Measurements from ENCODE around the gene TKTL1. TPM values are rescaled to one million over a fixed set of nuclear protein-coding genes. Genes with fewer than 3 reads are reported as not detected.

The TKTL1 gene
- total RNA-seq, 4 donors from 2014 or later: not detected

GRCh38 chrX:154365997-154366665 lies 70.5 kb downstream of the TKTL1 start:
- H3K27me3 ChIP-seq: no peaks in the 10 kb centered on the region
- peaks cover 0 to 25% (median 0%) of the 10 kb centered on the region in 3 donors for H3K36me3 ChIP-seq
- H3K27ac ChIP-seq: peak overlapping the region in 3 of 4 donors; percentile 13 to 48 (median 42)
- TF ChIP-seq POLR2A (IDR thresholded peaks at IDR 0.05): no peak
- TF ChIP-seq CTCF (IDR thresholded peaks at IDR 0.05): no peak
- DNase-seq: no peak
- no peaks in the 10 kb centered on the region for H3K9me3 ChIP-seq
- peaks cover 0 to 11% (median 0%) of the 10 kb centered on the region in 4 donors for H3K4me1 ChIP-seq
- no peak overlapping the region for H3K4me3 ChIP-seq

GRCh38 chrX:154366666-154367055 lies 71.1 kb downstream of the TKTL1 start:
- H3K27me3 ChIP-seq: no peaks in the 10 kb centered on the region
- peaks cover 0 to 11% (median 0%) of the 10 kb centered on the region in 4 donors for H3K4me1 ChIP-seq
- peaks cover 0 to 20% (median 0%) of the 10 kb centered on the region in 3 donors for H3K36me3 ChIP-seq
- H3K9me3 ChIP-seq: no peaks in the 10 kb centered on the region
- no peak for DNase-seq
- TF ChIP-seq CTCF (IDR thresholded peaks at IDR 0.05) (no peak), POLR2A (IDR thresholded peaks at IDR 0.05) (no peak)
- H3K27ac ChIP-seq: peak overlapping the region in 3 of 4 donors; percentile 13 to 48 (median 42)
- no peak overlapping the region for H3K4me3 ChIP-seq

GRCh38 chrX:154367474-154368308 lies 72.1 kb downstream of the TKTL1 start:
- peak overlapping the region; percentile 83 to 92 (median 87) for H3K27ac ChIP-seq
- TF ChIP-seq POLR2A (IDR thresholded peaks at IDR 0.05) (no peak), CTCF (IDR thresholded peaks at IDR 0.05) (no peak)
- H3K4me1 ChIP-seq: peaks cover 0 to 11% (median 3%) of the 10 kb centered on the region in 4 donors
- DNase-seq: no peak
- no peaks in the 10 kb centered on the region for H3K9me3 ChIP-seq
- peaks cover 0 to 9% (median 0%) of the 10 kb centered on the region in 3 donors for H3K36me3 ChIP-seq
- H3K27me3 ChIP-seq: no peaks in the 10 kb centered on the region
- peak overlapping the region in 1 of 4 donors; percentile 79 for H3K4me3 ChIP-seq

GRCh38 chrX:154368630-154369448 lies 73.2 kb downstream of the TKTL1 start:
- peak; percentile 56 to 93 (median 87) for DNase-seq
- no peak for TF ChIP-seq CTCF (IDR thresholded peaks at IDR 0.05)
- TF ChIP-seq POLR2A (IDR thresholded peaks at IDR 0.05): no peak
- Histone ChIP-seq H3K9me3 (no peaks in the 10 kb centered on the region), H3K27me3 (no peaks in the 10 kb centered on the region), H3K27ac (peak overlapping the region; percentile 83 to 92 (median 87)), H3K4me1 (peaks cover 0 to 16% (median 6%) of the 10 kb centered on the region in 4 donors), H3K4me3 (peak overlapping the region; percentile 45 to 79 (median 62)), H3K36me3 (peaks cover 0 to 5% (median 0%) of the 10 kb centered on the region in 3 donors)

Measured in Peyer's patch (tissue), 4 donors.